Ramos (cell line): ENCODE measurements around the gene SIGLEC6.

Source experiments
- in situ Hi-C: fragments of 300-500 bp; cut with MboI; formaldehyde crosslinking; loops from one replicate; pipeline ENCODE4 v1.14.3; 2022; ENCODE audit warnings: low sequenced_read_pairs; ENCODE audit not compliant: unreplicated experiment

The SIGLEC6 gene

DNA sequence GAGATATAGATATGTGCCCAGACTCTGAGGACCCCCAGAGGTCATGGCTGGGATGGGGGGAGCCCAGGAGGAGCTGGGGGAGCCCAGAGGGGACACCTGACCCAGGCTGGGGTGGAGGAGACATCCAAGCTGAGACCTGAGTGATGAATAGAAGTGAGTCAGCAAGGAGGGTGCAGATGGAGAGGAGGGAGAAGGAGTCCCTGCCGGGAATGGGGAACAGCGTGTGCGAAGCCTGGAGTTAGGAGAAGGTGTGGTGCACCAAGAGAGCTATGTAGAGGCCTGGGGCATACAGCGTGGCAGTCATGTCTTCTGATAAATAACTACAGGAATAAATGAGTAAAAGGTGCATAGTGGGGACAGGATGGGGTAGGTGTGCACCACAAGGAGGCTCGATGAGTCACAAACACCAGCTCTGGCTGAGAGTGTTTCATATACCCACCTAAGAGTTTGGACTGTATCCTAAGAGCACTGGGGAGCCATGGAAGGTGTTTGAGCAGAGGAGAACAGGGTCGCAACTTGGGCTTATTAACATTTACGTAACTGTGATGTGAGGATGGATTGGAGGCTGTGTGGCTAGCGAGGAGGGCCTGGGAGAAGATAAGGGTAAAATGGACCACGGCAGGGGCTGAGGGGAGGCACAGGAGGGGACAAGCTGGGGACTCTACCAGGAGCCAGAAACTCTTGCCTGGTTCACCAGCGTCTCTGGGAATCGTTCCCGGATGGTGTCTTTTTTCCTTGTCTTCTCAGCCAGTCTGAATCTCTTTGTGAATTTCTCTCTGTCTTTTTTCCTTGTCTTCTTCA lies 51.7 kb downstream of the SIGLEC6 start:
- in situ Hi-C loops = no loop called here

GRCh38 chr19:51478381-51479234 lies 52.9 kb downstream of the SIGLEC6 start, which contains the start of gene CEACAM18:
Gene CEACAM18 (plus strand): TSS chr19:51478539.
- in situ Hi-C loops = no loop called here

GRCh38 chr19:51477344-51477743 lies 54.1 kb downstream of the SIGLEC6 start:
- in situ Hi-C loops = no loop called here

- in situ Hi-C loops = no loop called here
Measured at GRCh38 chr19:51476164-51476563, 55.3 kb downstream of the SIGLEC6 start.

- in situ Hi-C loops = loop anchor here (5.0 kb wide), 1 partner anchor 184 kb away; no protein-coding TSS in a partner anchor
Measured at GRCh38 chr19:51473009-51473707, 58.3 kb downstream of the SIGLEC6 start.

DNA sequence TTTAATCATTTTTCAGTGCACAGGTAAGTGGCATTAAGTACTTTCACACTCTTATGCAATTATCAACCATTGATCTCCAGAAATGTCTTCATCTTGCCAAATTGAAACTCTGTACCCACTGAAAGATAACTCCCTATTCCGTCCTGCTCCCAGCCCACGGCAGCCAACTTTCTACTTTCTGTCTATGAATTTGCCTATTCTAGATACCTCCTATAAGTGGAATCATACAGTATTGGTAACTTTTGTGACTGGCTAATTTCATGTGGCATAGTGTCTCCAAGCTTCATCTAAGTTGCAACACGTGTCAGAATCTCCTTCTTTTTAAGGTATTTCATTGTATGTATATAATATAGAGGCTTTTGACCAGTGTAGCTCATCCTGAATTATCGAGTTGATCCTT lies 58.9 kb downstream of the SIGLEC6 start:
- in situ Hi-C loops = loop anchor here (5.0 kb wide), 1 partner anchor 185 kb away; no protein-coding TSS in a partner anchor

GRCh38 chr19:51471527-51471926 lies 59.9 kb downstream of the SIGLEC6 start:
- in situ Hi-C loops = loop anchor here (5.0 kb wide), 1 partner anchor 186 kb away; no protein-coding TSS in a partner anchor

GRCh38 chr19:51470966-51471365 lies 60.5 kb downstream of the SIGLEC6 start:
- in situ Hi-C loops = loop anchor here (5.0 kb wide), 1 partner anchor 186 kb away; no protein-coding TSS in a partner anchor

GRCh38 chr19:51469629-51470028 lies 61.8 kb downstream of the SIGLEC6 start:
- in situ Hi-C loops = loop anchor here (5.0 kb wide), 1 partner anchor 188 kb away; no protein-coding TSS in a partner anchor

DNA sequence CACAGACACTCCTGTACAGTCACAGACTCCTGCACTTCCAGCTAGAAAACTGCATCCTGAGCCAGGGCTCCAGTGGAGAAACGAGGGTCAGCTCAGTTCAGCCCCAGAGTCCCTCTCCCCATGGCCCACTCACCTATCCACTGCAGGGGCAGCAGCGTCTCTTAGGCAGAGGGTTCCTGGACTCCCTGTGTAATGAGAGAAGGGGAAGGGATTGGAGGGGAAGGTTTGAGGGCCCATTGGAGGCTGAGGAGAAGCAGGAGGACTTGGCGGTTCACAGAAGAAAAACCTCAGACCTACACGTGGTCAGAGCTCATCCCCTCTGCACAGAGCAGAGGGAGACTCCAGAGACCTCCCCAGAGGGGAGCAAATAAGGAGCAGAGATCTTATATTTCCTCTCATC lies 62.3 kb downstream of the SIGLEC6 start:
- in situ Hi-C loops = no loop called here

DNA sequence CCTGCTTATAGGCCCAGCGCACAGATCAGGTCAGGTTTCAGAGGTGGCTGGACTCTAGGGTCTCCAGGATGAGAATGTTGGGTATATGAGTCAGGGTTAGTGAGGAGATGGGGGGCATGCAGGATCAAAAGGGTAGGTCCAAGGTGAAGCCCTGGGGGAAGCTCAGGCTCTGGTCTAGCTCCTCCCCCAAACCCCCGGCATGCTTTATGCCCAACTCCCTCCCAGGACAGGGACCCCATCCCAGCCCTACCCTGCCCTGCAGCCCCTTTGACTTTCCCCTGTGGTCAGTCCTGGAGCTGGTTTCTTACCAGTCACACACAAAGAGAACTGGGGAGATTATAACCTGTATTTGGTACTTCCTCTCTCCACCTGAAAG lies 62.9 kb downstream of the SIGLEC6 start:
- in situ Hi-C loops = no loop called here

DNA sequence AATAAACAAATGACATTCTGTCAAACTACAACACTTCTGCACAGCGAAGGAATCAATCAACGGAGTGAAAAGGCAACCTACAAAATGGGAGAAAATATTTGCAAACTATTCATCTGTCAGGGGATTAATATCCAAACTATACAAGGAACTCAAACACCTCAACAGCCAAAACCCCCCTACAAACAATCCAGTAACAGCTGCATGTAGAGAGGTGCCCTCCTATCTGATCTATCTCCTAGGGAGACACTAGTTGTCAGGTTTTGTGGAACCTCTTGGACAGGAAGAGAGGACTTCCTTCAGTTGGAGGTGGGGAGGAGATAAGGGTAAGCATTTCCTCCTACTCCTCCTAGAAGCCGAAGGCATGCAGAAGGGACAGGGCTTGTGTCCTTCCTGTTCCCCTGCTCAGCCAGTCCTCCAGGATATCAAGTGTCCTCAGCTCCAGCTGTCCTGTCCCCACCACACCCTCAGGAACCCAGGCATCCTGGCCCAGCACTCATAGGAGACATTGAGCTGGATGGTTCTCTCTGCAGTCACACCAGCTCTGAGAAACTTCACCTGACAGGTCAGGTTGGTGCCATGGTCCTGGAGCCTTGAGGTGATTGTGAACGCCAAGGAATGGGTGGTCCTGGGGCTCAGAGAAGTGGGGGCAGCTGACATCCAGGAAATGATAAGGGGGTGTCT lies 63.5 kb downstream of the SIGLEC6 start:
- in situ Hi-C loops = no loop called here
